Tibial nerve (tissue), 4 donors: ENCODE measurements around the gene GLT8D2. TPM values are rescaled to one million over a fixed set of nuclear protein-coding genes. Genes with fewer than 3 reads are reported as not detected.

Experiments used
- DNase-seq, 2 donors: peaks; one replicate each; pipeline ENCODE4 v3.0.0-alpha.2; 2019; ENCODE audit warnings: low spot score in 2 of 2
- H3K27ac ChIP-seq, 4 donors: fragments of 200-600 bp; sonication (generic) in 3 of 4; one replicate each; pipeline ENCODE4 v1.5.1; 2017 to 2019; ENCODE audit warnings: mild to moderate bottlenecking in 1 of 4
- H3K27me3 ChIP-seq, 2 donors: fragments of 200-600 bp; sonication (generic) in 1 of 2; one replicate each; pipeline versions ENCODE4 v1.5.1 to v1.6.0; 2017 to 2019
- H3K36me3 ChIP-seq, 3 donors: fragments of 200-600 bp; sonication (generic); one replicate each; pipeline ENCODE4 v1.5.1; 2018 to 2019
- H3K4me1 ChIP-seq, 4 donors: fragments of 200-600 bp; sonication (generic) in 3 of 4; one replicate each; pipeline ENCODE4 v1.5.1; 2017 to 2019
- H3K4me3 ChIP-seq, 4 donors: fragments of 200-600 bp; sonication (generic) in 3 of 4; one replicate each; pipeline ENCODE4 v1.5.1; 2017 to 2019; ENCODE audit warnings: mild to moderate bottlenecking in 1 of 4, moderate library complexity in 1 of 4
- H3K9me3 ChIP-seq, 4 donors: fragments of 200-600 bp; sonication (generic) in 3 of 4; one replicate each; pipeline ENCODE4 v1.5.1; 2017 to 2019
- CTCF ChIP-seq, 5 experiments: fragments of 200-600 bp in 3 of 5; fragments of 450-650 bp in 2 of 5; sonication (generic) in 3 of 5; IDR thresholded peaks; one replicate each; pipeline ENCODE4 v1.5.1; 2016 to 2019; ENCODE audit warnings: antibody characterized with exemption in 5 of 5, mild to moderate bottlenecking in 3 of 5, moderate library complexity in 2 of 5
- EP300 ChIP-seq, 2 donors: sonication (generic); formaldehyde crosslinking; IDR thresholded peaks; one replicate each; pipeline ENCODE4 v1.6.1; 2017; ENCODE audit warnings: antibody characterized with exemption in 2 of 2, mild to moderate bottlenecking in 1 of 2
- POLR2A ChIP-seq, 2 donors: fragments of 450-650 bp; IDR thresholded peaks; one replicate each; pipeline ENCODE4 v1.6.1; 2017; ENCODE audit warnings: antibody characterized with exemption in 2 of 2, mild to moderate bottlenecking in 2 of 2, moderate library complexity in 2 of 2
- WGBS, 2 donors: methylation state at CpG; one replicate each; pipeline ENCODE4 v1.1.5; 2018; 5-methylcytosine and 5-hydroxymethylcytosine counted together
- total RNA-seq, 4 donors: library from RNA; depleted of rRNA; stranded (reverse); fragments of >200 nt; gene quantifications; one replicate each; pipeline ENCODE4 v1.1.0, GENCODE V29; 2016

Gene GLT8D2
- total RNA-seq, 4 donors from 2014 or later = 19.8 to 32.9 (median 26.4) TPM

DNA sequence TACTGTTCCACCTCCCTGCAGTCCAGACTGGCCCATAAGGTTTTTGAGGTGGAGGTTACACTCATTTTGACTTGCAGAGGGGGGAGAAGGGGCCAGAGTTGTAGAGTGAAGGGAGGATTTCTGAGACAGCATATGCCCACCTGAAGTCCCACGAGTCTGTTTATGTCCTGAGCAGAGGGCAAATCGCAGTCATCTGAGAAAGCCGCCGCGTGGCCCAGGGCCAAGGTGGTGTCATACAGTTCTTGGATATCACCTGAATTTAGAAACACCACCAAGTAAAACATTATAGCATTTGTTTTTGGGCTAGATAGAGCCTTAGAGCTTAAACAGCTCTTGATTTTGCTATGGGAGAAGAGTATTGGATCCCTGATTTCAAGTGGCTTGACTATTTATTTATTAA is 53.4 kb downstream of the GLT8D2 start:
- no peak overlapping the region for H3K27ac ChIP-seq
- no peaks in the 10 kb centered on the region for H3K9me3 ChIP-seq
- no peaks in the 10 kb centered on the region for H3K27me3 ChIP-seq
- WGBS, 2 donors = 96 to 97% methylated on average over 5 of the region's 5 CpGs
- DNase-seq = no peak
- no peak overlapping the region for H3K4me3 ChIP-seq
- H3K4me1 ChIP-seq = no peaks in the 10 kb centered on the region
- TF ChIP-seq POLR2A (IDR thresholded peaks at IDR 0.05) (no peak), EP300 (IDR thresholded peaks at IDR 0.05) (no peak), CTCF (IDR thresholded peaks at IDR 0.05) (no peak)
- no peaks in the 10 kb centered on the region for H3K36me3 ChIP-seq

DNA sequence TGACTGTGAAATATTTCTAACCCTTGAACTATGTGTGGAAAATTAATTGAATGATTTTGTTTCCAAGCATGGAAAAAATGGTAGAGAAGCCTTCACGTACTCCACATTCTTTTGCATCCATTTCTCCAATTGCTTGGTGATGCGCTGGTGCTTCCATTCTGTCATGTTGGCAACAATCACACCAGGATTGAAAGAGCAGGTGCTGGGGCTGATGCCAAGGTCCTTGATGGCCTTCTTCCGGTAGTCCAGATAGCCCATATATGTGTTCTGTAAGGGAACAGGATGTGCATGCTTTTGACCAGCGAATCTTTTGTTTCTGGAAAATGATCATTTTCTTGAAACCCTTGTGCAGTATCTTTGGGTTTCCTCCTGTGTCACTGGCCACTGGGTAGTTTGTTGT is 55.8 kb downstream of the GLT8D2 start:
- no peak for DNase-seq
- 87 to 89% methylated on average over 4 of the region's 4 CpGs for WGBS, 2 donors

DNA sequence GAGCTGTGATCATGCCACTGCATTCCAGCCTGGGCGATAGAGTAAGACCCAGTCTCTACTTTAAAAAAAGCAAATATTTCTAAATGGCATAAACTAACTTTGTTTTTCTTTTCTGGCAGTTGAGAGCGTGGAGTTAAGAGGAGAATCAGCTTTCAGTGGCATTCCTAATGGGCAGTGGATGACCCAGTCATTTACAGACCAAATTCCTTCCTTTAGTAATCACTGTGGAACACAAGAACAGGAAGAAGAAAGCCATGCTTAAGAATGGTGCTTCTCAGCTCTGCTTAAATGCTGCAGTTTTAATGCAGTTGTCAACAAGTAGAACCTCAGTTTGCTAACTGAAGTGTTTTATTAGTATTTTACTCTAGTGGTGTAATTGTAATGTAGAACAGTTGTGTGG is 63.2 kb downstream of the GLT8D2 start:
- DNase-seq = no peak
- Histone ChIP-seq H3K27ac (no peak overlapping the region), H3K27me3 (peaks cover 0 to 2% of the 10 kb centered on the region in 2 donors), H3K4me3 (no peak overlapping the region), H3K36me3 (peaks cover 11 to 80% (median 36%) of the 10 kb centered on the region in 3 donors), H3K4me1 (no peaks in the 10 kb centered on the region), H3K9me3 (no peaks in the 10 kb centered on the region)
- WGBS, 2 donors = 58 to 92% methylated on average over 2 of the region's 2 CpGs
- TF ChIP-seq POLR2A (IDR thresholded peaks at IDR 0.05) (no peak), EP300 (IDR thresholded peaks at IDR 0.05) (no peak), CTCF (IDR thresholded peaks at IDR 0.05) (no peak)

More for the DNA sequence above, 55.8 kb downstream of the GLT8D2 start:
- H3K4me1 ChIP-seq = no peaks in the 10 kb centered on the region
- H3K9me3 ChIP-seq = no peaks in the 10 kb centered on the region
- H3K27ac ChIP-seq = no peak overlapping the region
- H3K36me3 ChIP-seq = peaks cover 0 to 20% (median 2%) of the 10 kb centered on the region in 3 donors
- TF ChIP-seq POLR2A (IDR thresholded peaks at IDR 0.05) = no peak
- H3K4me3 ChIP-seq = no peak overlapping the region
- H3K27me3 ChIP-seq = no peaks in the 10 kb centered on the region

DNA sequence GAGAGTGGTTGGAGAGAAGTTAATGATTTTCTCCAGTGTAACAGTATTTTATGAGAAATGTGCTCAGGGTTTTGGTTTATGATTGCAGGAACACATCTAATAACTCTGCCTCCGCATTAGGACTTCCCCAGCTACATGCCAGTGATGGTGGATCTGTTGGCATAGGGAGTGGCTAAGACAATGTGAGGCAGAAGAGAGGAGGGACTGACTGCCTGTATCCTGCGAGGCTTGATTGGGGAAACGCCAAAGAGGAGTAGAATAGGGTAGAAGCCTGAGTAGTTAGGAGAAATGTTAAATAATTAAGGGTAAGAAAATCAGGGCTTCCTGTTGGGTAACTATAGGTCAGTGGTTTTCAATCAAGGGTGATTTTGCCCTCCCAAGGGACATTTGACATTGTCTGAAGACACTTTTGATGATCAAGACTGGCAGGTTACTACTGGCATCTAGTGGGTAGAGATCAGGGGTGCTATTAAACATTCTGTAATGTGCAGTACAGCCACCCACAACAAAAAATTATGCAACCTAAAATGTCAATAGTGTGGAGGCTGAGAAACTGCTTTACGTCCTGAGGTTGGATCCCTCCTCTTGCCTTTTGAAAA is 71.5 kb downstream of the GLT8D2 start:
- DNase-seq = no peak
- no peak overlapping the region for H3K4me3 ChIP-seq
- WGBS, 2 donors = 86 to 87% methylated on average over 4 of the region's 4 CpGs
- H3K9me3 ChIP-seq = no peaks in the 10 kb centered on the region
- H3K27ac ChIP-seq = no peak overlapping the region
- TF ChIP-seq POLR2A (IDR thresholded peaks at IDR 0.05) = no peak
- no peak for TF ChIP-seq CTCF (IDR thresholded peaks at IDR 0.05)
- no peak for TF ChIP-seq EP300 (IDR thresholded peaks at IDR 0.05)
- peaks cover 0 to 65% (median 17%) of the 10 kb centered on the region in 3 donors for H3K36me3 ChIP-seq
- peaks cover 0 to 5% (median 0%) of the 10 kb centered on the region in 4 donors for H3K4me1 ChIP-seq
- H3K27me3 ChIP-seq = no peaks in the 10 kb centered on the region

DNA sequence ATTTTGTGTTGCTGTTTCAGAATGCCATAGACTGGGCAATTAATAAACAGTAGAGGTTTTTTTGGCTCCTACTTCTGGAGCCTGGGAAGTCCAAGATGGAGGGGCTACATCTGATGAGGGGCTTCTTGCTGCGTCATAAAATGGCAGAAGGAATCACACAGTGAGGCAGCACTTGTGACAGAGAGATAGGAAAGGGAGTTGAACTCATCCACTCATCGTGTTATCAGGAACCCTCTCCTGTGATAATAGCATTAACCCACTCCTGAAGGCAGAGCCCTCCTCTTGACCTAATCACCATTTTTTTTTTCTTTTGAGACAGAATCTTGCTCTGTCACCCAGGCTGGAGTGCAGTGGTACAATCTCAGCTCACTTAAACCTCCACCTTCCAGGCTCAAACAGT is 74.6 kb downstream of the GLT8D2 start:
- WGBS, 2 donors = 90 to 92% methylated on average over 2 of the region's 2 CpGs
- no peak overlapping the region for H3K27ac ChIP-seq
- H3K4me3 ChIP-seq = no peak overlapping the region
- peaks cover 0 to 34% (median 5%) of the 10 kb centered on the region in 3 donors for H3K36me3 ChIP-seq
- DNase-seq = no peak
- no peaks in the 10 kb centered on the region for H3K27me3 ChIP-seq
- TF ChIP-seq CTCF (IDR thresholded peaks at IDR 0.05) = no peak
- TF ChIP-seq EP300 (IDR thresholded peaks at IDR 0.05) = no peak
- TF ChIP-seq POLR2A (IDR thresholded peaks at IDR 0.05) = no peak
- H3K9me3 ChIP-seq = no peaks in the 10 kb centered on the region
- H3K4me1 ChIP-seq = peaks cover 0 to 14% (median under 1%) of the 10 kb centered on the region in 4 donors
